GM12878 (cell line): ENCODE measurements around the gene OR1I1. TPM values are rescaled to one million over a fixed set of nuclear protein-coding genes. Genes with fewer than 3 reads are reported as not detected.

Source experiments
- ATAC-seq: fragments of 200-7000 bp; cut with Tn5 transposase; 3 replicates; pipeline ENCODE4 v1.9.1; 2020; ENCODE audit warnings: mild to moderate bottlenecking, moderate library complexity
- BruUV-seq: library from RNA; stranded (reverse); fragments of 400-500 nt; replicated peaks from 2 replicates; lab custom pipeline; 2021; lab: Mats Ljungman, UMichigan
- CTCF ChIA-PET: fragments of 300-600 bp; sonication (Branson Sonifier 250); formaldehyde crosslinking; extraction: SDS; loops from one replicate; lab custom pipeline; 2021; ENCODE audit warnings: inconsistent platforms; lab: Yijun Ruan, JAX
- POLR2A ChIA-PET: fragments of 350-600 bp; formaldehyde crosslinking; extraction: SDS; loops from one replicate; lab custom pipeline; 2021; ENCODE audit warnings: inconsistent platforms; lab: Charles Lee
- RAD21 ChIA-PET: fragments of 300-600 bp; sonication (Branson Sonifier 250); formaldehyde crosslinking; loops from one replicate; lab custom pipeline; 2023; ENCODE audit warnings: antibody characterized with exemption; ENCODE audit not compliant: unreplicated experiment; lab: Charles Lee
- SMC1A ChIA-PET: fragments of 300-600 bp; sonication (Branson Sonifier 250); formaldehyde crosslinking; loops from one replicate; lab custom pipeline; 2023; ENCODE audit not compliant: unreplicated experiment, uncharacterized antibody; lab: Charles Lee
- DNase-seq: peaks from one replicate; pipeline ENCODE4 v3.0.0-alpha.2; 2011; ENCODE audit warnings: low read depth, low spot score
- FAIRE-seq: peaks from 3 replicates; lab custom pipeline; 2011; peaks lifted over from hg19 to GRCh38; lab: Jason Lieb, UNC
- H2AFZ ChIP-seq: 2 replicates; pipeline ENCODE4 v1.6.0; 2011; ENCODE audit warnings: low read depth, low read length, control low read depth; ENCODE audit not compliant: control insufficient read depth
- H3K27ac ChIP-seq: 2 replicates; pipeline ENCODE4 v1.5.1; 2011; ENCODE audit warnings: control low read depth; ENCODE audit not compliant: control insufficient read depth, insufficient read depth
- H3K27me3 ChIP-seq, 2 experiments: replicated peaks in 1 of 2; 2 replicates each; pipeline versions ENCODE4 v1.6.0 to v1.6.1; 2011; ENCODE audit warnings: low read length in 1 of 2; ENCODE audit not compliant: control insufficient read depth in 2 of 2, insufficient read depth in 2 of 2
- H3K36me3 ChIP-seq, 2 experiments: 2 replicates each; pipeline ENCODE4 v1.5.1; 2011; ENCODE audit warnings: low read length in 1 of 2; ENCODE audit not compliant: control insufficient read depth in 2 of 2, insufficient read depth in 2 of 2
- H3K4me1 ChIP-seq: 2 replicates; pipeline ENCODE4 v1.6.1; 2011; ENCODE audit warnings: mild to moderate bottlenecking, low read length, moderate library complexity, mixed read lengths; ENCODE audit not compliant: control insufficient read depth, insufficient read depth
- H3K4me2 ChIP-seq: 2 replicates; pipeline ENCODE4 v1.6.0; 2011; ENCODE audit warnings: control low read depth; ENCODE audit not compliant: control insufficient read depth, insufficient read depth
- H3K4me3 ChIP-seq: fragments of 200-600 bp; sonication (generic); 2 replicates; pipeline ENCODE4 v1.5.1; 2016
- H3K79me2 ChIP-seq: 2 replicates; pipeline ENCODE4 v1.6.0; 2011; ENCODE audit warnings: low read length; ENCODE audit not compliant: control insufficient read depth, insufficient read depth
- H3K9ac ChIP-seq: 2 replicates; pipeline ENCODE4 v1.8.0; 2011; ENCODE audit warnings: low read length, control low read depth, mixed read lengths; ENCODE audit not compliant: control insufficient read depth, insufficient read depth
- H3K9me3 ChIP-seq: replicated peaks from 3 replicates; pipeline ENCODE4 v1.5.1; 2011; ENCODE audit warnings: mild to moderate bottlenecking, low read length; ENCODE audit not compliant: control insufficient read depth, insufficient read depth
- H4K20me1 ChIP-seq: 2 replicates; pipeline ENCODE4 v1.6.0; 2011; ENCODE audit not compliant: control insufficient read depth, insufficient read depth
- TCF3 ChIP-seq: IDR thresholded peaks from 2 replicates; pipeline ENCODE4 v1.6.1; 2012; ENCODE audit warnings: low read depth, mild to moderate bottlenecking, low read length, borderline replicate concordance; ENCODE audit not compliant: insufficient read depth
- ZBTB40 ChIP-seq: fragments of 450-650 bp; IDR thresholded peaks from 2 replicates; pipeline ENCODE4 v1.6.1; 2016; ENCODE audit warnings: mild to moderate bottlenecking, moderate library complexity, borderline replicate concordance
- WGBS: methylation state at CpG from one replicate; pipeline ENCODE4 v1.1.6; 2016; ENCODE audit warnings: low lambda C conversion rate; ENCODE audit not compliant: insufficient replicate concordance, insufficient coverage; ENCODE audit errors: missing lambda C conversion rate; 5-methylcytosine and 5-hydroxymethylcytosine counted together
- in situ Hi-C: fragments of 300-500 bp; cut with MboI; formaldehyde crosslinking; loops from 9 replicates; pipeline ENCODE4 v1.14.3; 2018; ENCODE audit warnings: mixed read lengths
- intact Hi-C: fragments of 100-400 bp; cut with micrococcal nuclease; formaldehyde crosslinking; loops from one replicate; pipeline ENCODE4 v1.14.2; 2022; ENCODE audit not compliant: unreplicated experiment
- polyA plus RNA-seq, 11 experiments: library from polyadenylated mRNA; depleted of rRNA in 4 of 11; unstranded in 6 of 11; stranded (reverse) in 5 of 11; fragments of >200 nt; fragmentation: Nextera tagmentation in 4 of 11; fragmentation: Illumina TruSeq in 1 of 11; extraction: Ambion mirVana in 4 of 11; extraction: Trizol in 1 of 11; gene quantifications; 1 replicate in 1 of 11; 2 replicates in 10 of 11; pipeline versions ENCODE4 v1.2.1 to v1.2.3, GENCODE V29; 2011 to 2016; ENCODE audit warnings: inconsistent platforms in 2 of 11, missing spikeins in 2 of 11, low read depth in 1 of 11
- total RNA-seq, 4 experiments: library from RNA; depleted of rRNA in 3 of 4; stranded (reverse); fragments of >200 nt in 3 of 4; fragmentation: Illumina TruSeq in 1 of 4; extraction: Trizol in 1 of 4; gene quantifications; 2 replicates each; pipeline versions ENCODE4 v1.2.1 to v1.2.3, GENCODE V29; 2013 to 2021

OR1I1 gene
- total and polyA plus RNA-seq, 10 of the 15 experiments (the other 5 are each of a cell fraction or from before 2014, with no cell fraction given) = not detected

DNA sequence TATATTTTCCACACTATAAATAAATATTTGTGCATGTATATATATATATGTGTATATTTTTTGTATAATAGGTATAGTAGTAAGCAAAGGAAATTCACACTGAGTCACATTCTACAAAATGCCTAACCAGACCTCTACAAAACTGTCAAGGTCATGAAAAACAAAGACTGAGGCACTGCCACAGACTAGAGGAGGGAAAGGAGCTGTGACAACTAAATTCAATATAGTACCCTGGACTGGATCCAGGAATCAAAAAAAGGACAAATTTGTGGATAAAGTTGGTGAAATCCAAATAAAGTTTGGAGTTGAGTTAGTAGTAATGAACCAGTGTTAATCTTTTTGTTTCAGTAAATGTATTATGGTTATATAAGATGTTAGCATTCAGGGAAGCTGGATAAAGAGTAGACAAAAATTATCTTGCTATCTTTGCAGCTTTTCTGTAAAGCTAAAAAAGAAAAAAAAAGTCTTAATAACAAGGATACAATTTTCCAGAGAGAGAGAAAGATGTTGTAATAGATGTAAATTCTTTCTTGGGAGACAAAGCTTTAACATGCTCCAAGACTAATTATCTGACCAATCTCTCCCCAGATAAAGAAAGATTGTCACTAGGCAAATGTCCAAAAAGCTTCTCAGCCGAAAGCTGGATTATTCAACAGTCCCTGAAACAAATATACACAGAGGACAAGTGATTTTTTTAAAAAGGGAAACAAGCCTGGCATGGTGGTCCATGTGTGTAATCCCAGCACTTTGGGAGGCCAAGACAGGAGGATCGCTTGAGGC, 44.3 kb downstream of the OR1I1 start:
- ChIA-PET RAD21 (no interaction called here), SMC1A (interaction anchor here (0.5 to 1.9 kb wide), 4 partner anchors 10 to 914 kb away, joined by 3 to 8 read pairs (median 5); no protein-coding TSS in a partner anchor), POLR2A (interaction anchor here (0.5 kb wide), 1 partner anchor 1036 kb away, joined by 3 read pairs; no protein-coding TSS in a partner anchor), CTCF (interaction anchor here (0.6 to 2.9 kb wide), 9 partner anchors 9 to 915 kb away, joined by 3 to 21 read pairs (median 4); no protein-coding TSS in a partner anchor)
- Histone ChIP-seq H3K36me3 (no peaks in the 10 kb centered on the region; a peak in 1 of 4 replicates), H3K4me2 (peak overlapping the region; percentile 45), H3K9me3 (no peaks in the 10 kb centered on the region), H2AFZ (peak overlapping the region; percentile 86), H3K4me1 (peaks cover 6% of the 10 kb centered on the region), H3K79me2 (peaks cover 7% of the 10 kb centered on the region), H3K27me3 (no peaks in the 10 kb centered on the region), H3K27ac (peak overlapping the region; percentile 38; the same call in 1 of the 2 replicates), H3K9ac (peak overlapping the region; percentile 69; the same call in 1 of the 2 replicates), H3K4me3 (no peak overlapping the region; the same call in 1 of the 2 replicates), H4K20me1 (no peaks in the 10 kb centered on the region)
- FAIRE-seq = no peak
- no TSS peak for BruUV-seq
- DNase-seq = no peak
- in situ Hi-C loops (no loop called here), intact Hi-C loops (no loop called here)
- WGBS = 100% methylated on average over 2 of the region's 2 CpGs
- no peak for TF ChIP-seq TCF3
- TF ChIP-seq ZBTB40 = 0 out of 2 replicates have a peak, but pooled peaks have one; percentile 14
- no peak for ATAC-seq
